H9 (cell line): ENCODE measurements around the gene UBE2G1. TPM values are rescaled to one million over a fixed set of nuclear protein-coding genes. Genes with fewer than 3 reads are reported as not detected.

Experiments
- DNase-seq: peaks from one replicate; pipeline ENCODE4 v3.0.0-alpha.2; 2017
- H2AFZ ChIP-seq: one replicate; pipeline ENCODE4 v1.6.1; 2013; ENCODE audit warnings: mild to moderate bottlenecking, low read length, control low read depth, moderate library complexity
- H2AK5ac ChIP-seq: 2 replicates; pipeline ENCODE4 v1.6.1; 2013; ENCODE audit warnings: low read length, control low read depth, mixed read lengths; ENCODE audit not compliant: insufficient read length
- H2BK120ac ChIP-seq: one replicate; pipeline ENCODE4 v1.6.1; 2013; ENCODE audit warnings: low read depth, mild to moderate bottlenecking, low read length, control low read depth, inconsistent platforms; ENCODE audit not compliant: poor library complexity, severe bottlenecking
- H2BK12ac ChIP-seq: 2 replicates; pipeline ENCODE4 v1.6.1; 2013; ENCODE audit warnings: low read length, control low read depth, mixed read lengths, low read depth; ENCODE audit not compliant: insufficient read length
- H2BK15ac ChIP-seq: 2 replicates; pipeline ENCODE4 v1.6.1; 2013; ENCODE audit warnings: low read depth, low read length, control low read depth
- H2BK20ac ChIP-seq: one replicate; pipeline ENCODE4 v1.6.1; 2013; ENCODE audit warnings: low read depth, mild to moderate bottlenecking, low read length, control low read depth, inconsistent platforms; ENCODE audit not compliant: poor library complexity, severe bottlenecking
- H2BK5ac ChIP-seq: 2 replicates; pipeline ENCODE4 v1.6.1; 2013; ENCODE audit warnings: low read length, control low read depth, mixed read lengths; ENCODE audit not compliant: insufficient read length
- H3K14ac ChIP-seq: 2 replicates; pipeline ENCODE4 v1.6.1; 2013; ENCODE audit warnings: low read length, control low read depth; ENCODE audit not compliant: insufficient read depth
- H3K18ac ChIP-seq: 2 replicates; pipeline ENCODE4 v1.6.1; 2013; ENCODE audit warnings: low read depth, mild to moderate bottlenecking, mixed read lengths, low read length, control low read depth; ENCODE audit not compliant: insufficient read length
- H3K23ac ChIP-seq: 2 replicates; pipeline ENCODE4 v1.6.1; 2013; ENCODE audit warnings: low read length, control low read depth, mixed read lengths, low read depth; ENCODE audit not compliant: insufficient read length
- H3K23me2 ChIP-seq: 2 replicates; pipeline ENCODE4 v1.6.1; 2013; ENCODE audit warnings: low read depth, mild to moderate bottlenecking, mixed read lengths, low read length, control low read depth; ENCODE audit not compliant: insufficient read length, poor library complexity, severe bottlenecking
- H3K27ac ChIP-seq: 2 replicates; pipeline ENCODE4 v1.5.1; 2013; ENCODE audit warnings: low read length, control low read depth, mixed read lengths, low read depth; ENCODE audit not compliant: insufficient read length
- H3K27me3 ChIP-seq: 2 replicates; pipeline ENCODE4 v1.6.1; 2013; ENCODE audit warnings: low read length, control low read depth, inconsistent platforms; ENCODE audit not compliant: insufficient read depth
- H3K4ac ChIP-seq: 2 replicates; pipeline ENCODE4 v1.6.1; 2013; ENCODE audit warnings: low read depth, mild to moderate bottlenecking, control low read depth, inconsistent platforms, low read length, moderate library complexity
- H3K4me1 ChIP-seq: 2 replicates; pipeline ENCODE4 v1.6.1; 2013; ENCODE audit warnings: low read length, control low read depth, inconsistent platforms; ENCODE audit not compliant: insufficient read depth
- H3K4me2 ChIP-seq: 2 replicates; pipeline ENCODE4 v1.6.1; 2013; ENCODE audit warnings: low read length, control low read depth, mixed read lengths; ENCODE audit not compliant: insufficient read length, insufficient read depth
- H3K56ac ChIP-seq: 2 replicates; pipeline ENCODE4 v1.6.1; 2013; ENCODE audit warnings: low read depth, mild to moderate bottlenecking, mixed read lengths, low read length, control low read depth; ENCODE audit not compliant: insufficient read length
- H3K79me1 ChIP-seq: 2 replicates; pipeline ENCODE4 v1.6.1; 2013; ENCODE audit warnings: low read depth, mild to moderate bottlenecking, moderate library complexity, low read length, control low read depth, inconsistent platforms; ENCODE audit not compliant: insufficient read depth, poor library complexity, severe bottlenecking
- H3K79me2 ChIP-seq: 2 replicates; pipeline ENCODE4 v1.6.1; 2013; ENCODE audit warnings: low read length, control low read depth, inconsistent platforms; ENCODE audit not compliant: insufficient read depth
- H3K9ac ChIP-seq: 2 replicates; pipeline ENCODE4 v1.6.1; 2013; ENCODE audit warnings: low read length, control low read depth, mixed read lengths; ENCODE audit not compliant: insufficient read length; ENCODE audit errors: extremely low read depth
- H3K9me3 ChIP-seq: one replicate; pipeline ENCODE4 v1.6.1; 2013; ENCODE audit warnings: low read depth, low read length, inconsistent platforms; ENCODE audit not compliant: control insufficient read depth
- H3T11ph ChIP-seq: one replicate; pipeline ENCODE4 v1.6.1; 2013; ENCODE audit warnings: mild to moderate bottlenecking, low read length, control low read depth, inconsistent platforms
- H4K20me1 ChIP-seq: one replicate; pipeline ENCODE4 v1.6.1; 2013; ENCODE audit not compliant: control insufficient read depth, insufficient read length, insufficient read depth
- H4K5ac ChIP-seq: 2 replicates; pipeline ENCODE4 v1.6.1; 2013; ENCODE audit warnings: low read depth, mild to moderate bottlenecking, mixed read lengths, low read length, control low read depth; ENCODE audit not compliant: insufficient read length
- H4K8ac ChIP-seq: replicated peaks from 2 replicates; pipeline ENCODE4 v1.6.1; 2013; ENCODE audit warnings: low read length, control low read depth, mixed read lengths, low read depth; ENCODE audit not compliant: insufficient read length
- H4K91ac ChIP-seq: 2 replicates; pipeline ENCODE4 v1.6.1; 2013; ENCODE audit warnings: low read depth, mild to moderate bottlenecking, moderate library complexity, mixed read lengths, low read length, control low read depth; ENCODE audit not compliant: insufficient read length
- H3K27ac Mint-ChIP-seq, 3 experiments: 2 replicates in 2 of 3; 3 replicates in 1 of 3; pipeline ENCODE4 v1.8.0; 2020 to 2021; ENCODE audit warnings: mixed read lengths in 3 of 3, mild to moderate bottlenecking in 1 of 3, moderate library complexity in 1 of 3
- H3K27me3 Mint-ChIP-seq: 2 replicates; pipeline ENCODE4 v1.8.0; 2021; ENCODE audit warnings: low read depth, mild to moderate bottlenecking, moderate library complexity, mixed read lengths
- H3K36me3 Mint-ChIP-seq, 3 experiments: 2 replicates in 2 of 3; 3 replicates in 1 of 3; pipeline ENCODE4 v1.8.0; 2020 to 2021; ENCODE audit warnings: low read depth in 3 of 3, mixed read lengths in 3 of 3; ENCODE audit not compliant: insufficient read depth in 1 of 3
- H3K4me1 Mint-ChIP-seq, 2 experiments: 2 replicates each; pipeline ENCODE4 v1.8.0; 2020; ENCODE audit warnings: mixed read lengths in 2 of 2
- H3K4me3 Mint-ChIP-seq, 2 experiments: 2 replicates in 1 of 2; 3 replicates in 1 of 2; pipeline ENCODE4 v1.8.0; 2020 to 2021; ENCODE audit warnings: mild to moderate bottlenecking in 2 of 2, mixed read lengths in 2 of 2, moderate library complexity in 1 of 2
- H3K9me3 Mint-ChIP-seq, 2 experiments: 2 replicates in 1 of 2; 3 replicates in 1 of 2; pipeline ENCODE4 v1.8.0; 2020; ENCODE audit warnings: mild to moderate bottlenecking in 2 of 2, mixed read lengths in 2 of 2, moderate library complexity in 1 of 2
- CTCF ChIP-seq: fragments of 200-600 bp; sonication (generic); conservative IDR thresholded peaks from 3 replicates; pipeline ENCODE4 v1.8.0; 2021; ENCODE audit warnings: antibody characterized with exemption, mild to moderate bottlenecking
- total RNA-seq: library from RNA; stranded (reverse); gene quantifications from 2 replicates; pipeline ENCODE4 v1.2.1, GENCODE V29; 2021

The UBE2G1 gene
- total RNA-seq, 1 experiment from 2014 or later, result 188 TPM

DNA sequence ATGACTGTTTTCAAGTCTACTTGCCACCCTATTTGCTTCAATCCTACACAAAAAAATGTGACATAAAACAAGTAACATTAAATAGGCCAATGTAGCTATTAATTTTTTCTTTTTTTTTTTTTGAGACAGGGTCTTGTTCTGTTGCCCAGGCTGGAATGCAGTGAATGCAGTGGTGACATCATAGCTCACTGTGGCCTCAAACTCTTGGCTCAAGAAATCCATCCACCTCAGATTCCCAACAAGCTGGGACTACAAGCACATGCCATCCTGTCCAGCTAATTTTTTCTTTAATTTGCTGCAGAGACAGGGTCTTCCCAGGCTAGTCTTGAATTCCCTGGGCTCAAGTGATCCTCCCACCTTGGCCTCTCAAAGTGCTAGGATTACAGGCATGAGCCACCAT, 132.1 kb downstream of the UBE2G1 start:
- H4K8ac ChIP-seq, result no peak overlapping the region
- no peak overlapping the region for H2AK5ac ChIP-seq
- H4K20me1 ChIP-seq, result no peaks in the 10 kb centered on the region
- no peak for TF ChIP-seq CTCF
- peaks cover 0 to 10% of the 10 kb centered on the region in 2 experiments; a peak in 2 of 4 replicates for H3K4me1 Mint-ChIP-seq
- no peak overlapping the region for H3K9ac ChIP-seq
- no peak overlapping the region for H3T11ph ChIP-seq
- H3K4ac ChIP-seq, result no peak overlapping the region
- H2BK15ac ChIP-seq, result no peak overlapping the region
- no peak for DNase-seq
- H3K14ac ChIP-seq, result no peak overlapping the region
- no peaks in the 10 kb centered on the region for H3K9me3 ChIP-seq
- no peak overlapping the region for H2BK20ac ChIP-seq
- H3K23ac ChIP-seq, result no peak overlapping the region
- H3K36me3 Mint-ChIP-seq, result peaks cover 11 to 51% (median 43%) of the 10 kb centered on the region in 3 experiments; a peak in 6 of 7 replicates
- no peak overlapping the region for H2BK12ac ChIP-seq
- H3K4me1 ChIP-seq, result no peaks in the 10 kb centered on the region
- no peak overlapping the region for H3K18ac ChIP-seq
- no peaks in the 10 kb centered on the region; a peak in 1 of 5 replicates for H3K9me3 Mint-ChIP-seq
- no peak overlapping the region for H3K27ac ChIP-seq
- no peak overlapping the region for H3K27ac Mint-ChIP-seq
- no peak overlapping the region for H2BK120ac ChIP-seq
- no peaks in the 10 kb centered on the region for H3K79me2 ChIP-seq
- no peak overlapping the region for H3K4me2 ChIP-seq
- H2AFZ ChIP-seq, result no peak overlapping the region
- H4K91ac ChIP-seq, result no peak overlapping the region
- no peaks in the 10 kb centered on the region for H3K27me3 Mint-ChIP-seq
- H3K27me3 ChIP-seq, result no peaks in the 10 kb centered on the region
- no peak overlapping the region for H3K56ac ChIP-seq
- no peak overlapping the region for H4K5ac ChIP-seq
- H3K23me2 ChIP-seq, result no peaks in the 10 kb centered on the region
- no peak overlapping the region for H2BK5ac ChIP-seq
- H3K4me3 Mint-ChIP-seq, result no peak overlapping the region
- no peaks in the 10 kb centered on the region for H3K79me1 ChIP-seq
